HG02798 (cell line): Measurements from ENCODE around the gene MCOLN2.
A peak's percentile ranks its signal among the peaks of the same experiment; 100 is the strongest.
"Not testable (repeated sequence)": the region's sequence is repeated elsewhere in the genome, so short reads cannot be mapped to it uniquely, and the experiment has no call there.

Experiments used
- ATAC-seq: cut with Tn5 transposase; IDR thresholded peaks from one replicate; pipeline ENCODE4 v1.9.1; 2021; ENCODE audit warnings: mild to moderate bottlenecking; ENCODE audit not compliant: unreplicated experiment, poor library complexity

The MCOLN2 gene

DNA sequence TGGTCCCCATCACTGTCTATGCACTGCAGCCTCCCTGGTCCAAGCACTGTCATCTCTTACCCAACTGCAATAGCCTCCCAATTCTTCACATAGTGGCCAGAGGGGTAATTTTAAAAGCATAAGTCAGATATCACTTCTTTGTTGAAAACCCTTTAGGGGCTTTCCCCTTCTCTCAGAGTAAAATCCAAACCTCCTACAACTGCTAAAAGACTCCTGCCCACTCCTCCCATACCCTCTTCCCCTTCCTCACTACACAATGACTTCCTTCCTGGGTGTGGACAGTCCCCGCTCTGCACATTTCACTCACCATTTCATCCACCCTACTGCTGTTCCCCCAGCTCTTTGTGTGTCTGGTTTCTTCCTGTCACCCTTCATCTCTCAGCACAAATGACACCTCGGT is 8.3 kb downstream of the MCOLN2 start:
- peak; percentile 63 for ATAC-seq

DNA sequence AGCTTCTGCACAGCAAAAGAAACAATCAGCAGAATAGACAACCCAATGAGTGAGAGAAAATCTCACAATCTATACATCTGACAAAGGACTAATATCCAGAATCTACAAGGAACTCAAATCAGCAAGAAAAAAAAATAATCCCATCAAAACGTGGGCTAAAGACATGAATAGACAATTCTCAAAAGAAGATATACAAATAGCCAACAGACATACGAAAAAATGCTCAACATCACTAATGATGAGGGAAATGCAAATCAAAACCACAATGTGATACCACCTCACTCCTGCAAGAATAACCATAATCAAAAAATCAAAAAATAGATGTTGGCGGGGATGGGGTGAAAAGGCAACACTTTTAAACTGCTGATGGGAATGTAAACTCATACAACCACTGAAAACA is 10.4 kb downstream of the MCOLN2 start:
- ATAC-seq = not testable (repeated sequence)

DNA sequence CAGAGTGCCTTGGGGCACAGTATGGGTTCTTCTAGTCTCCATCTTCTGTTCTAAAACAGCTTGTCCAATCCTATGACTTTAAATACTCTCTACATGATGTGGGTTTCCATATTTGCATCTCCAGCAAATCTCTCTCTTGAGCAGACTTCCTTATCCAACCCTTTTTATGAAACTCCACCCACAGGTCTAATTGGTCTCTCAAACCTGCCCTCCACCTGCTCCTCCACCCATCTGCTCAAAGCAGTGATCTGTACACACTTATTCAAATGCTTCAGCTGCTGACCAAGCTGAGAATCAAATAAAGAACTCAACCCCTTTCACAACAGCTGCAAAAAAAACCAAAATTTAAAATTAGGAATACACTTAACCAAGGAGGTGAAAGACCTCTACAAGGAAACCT is 11.5 kb downstream of the MCOLN2 start:
- peak; percentile 56 for ATAC-seq

DNA sequence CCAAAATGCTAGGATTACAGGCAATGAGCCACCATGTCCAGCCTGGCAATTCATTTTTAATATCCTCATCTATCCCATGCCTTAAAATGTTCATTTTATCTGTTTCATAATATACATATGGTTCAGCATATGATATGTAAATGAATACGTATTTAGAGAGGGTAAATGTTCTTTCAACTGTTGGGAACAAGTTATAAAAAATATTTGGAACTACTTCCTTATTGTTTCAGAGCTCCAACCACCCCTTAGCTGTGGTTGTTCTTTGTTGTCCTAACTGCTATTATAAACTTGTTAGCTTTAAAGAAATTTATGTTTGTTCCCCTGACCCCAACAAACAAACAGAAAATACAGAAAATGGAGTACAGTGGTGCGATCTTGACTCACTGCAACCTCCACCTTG is 14.5 kb downstream of the MCOLN2 start:
- no peak for ATAC-seq

- ATAC-seq = no peak
Observed at GRCh38 chr1:84975035-84975434, 21.9 kb downstream of the MCOLN2 start.

- ATAC-seq = peak; percentile 61
Observed at GRCh38 chr1:84973498-84974334, 23.2 kb downstream of the MCOLN2 start.

GRCh38 chr1:84972377-84972987 is 24.4 kb downstream of the MCOLN2 start:
- peak; percentile 43 for ATAC-seq

DNA sequence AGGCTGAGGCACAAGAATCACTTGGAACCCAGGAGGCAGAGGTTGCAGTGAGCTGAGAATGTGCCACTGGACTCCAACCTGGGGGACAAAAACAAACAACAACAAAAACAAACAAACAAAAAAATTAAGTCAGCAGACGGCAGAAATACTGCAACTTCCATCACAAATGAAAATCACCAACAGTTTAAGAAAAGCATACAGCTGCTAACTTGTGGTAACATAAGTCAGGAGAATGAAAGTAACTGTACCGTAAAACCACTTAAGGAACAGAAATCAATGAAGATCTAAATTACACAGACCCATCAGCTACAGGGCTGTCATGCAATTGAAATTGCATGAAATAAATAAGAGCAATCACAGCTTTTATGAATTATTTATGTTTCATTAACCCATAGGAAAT is 25.0 kb downstream of the MCOLN2 start:
- ATAC-seq = peak; percentile 43

GRCh38 chr1:84969489-84970250 is 27.2 kb downstream of the MCOLN2 start:
- ATAC-seq = peak; percentile 41

DNA sequence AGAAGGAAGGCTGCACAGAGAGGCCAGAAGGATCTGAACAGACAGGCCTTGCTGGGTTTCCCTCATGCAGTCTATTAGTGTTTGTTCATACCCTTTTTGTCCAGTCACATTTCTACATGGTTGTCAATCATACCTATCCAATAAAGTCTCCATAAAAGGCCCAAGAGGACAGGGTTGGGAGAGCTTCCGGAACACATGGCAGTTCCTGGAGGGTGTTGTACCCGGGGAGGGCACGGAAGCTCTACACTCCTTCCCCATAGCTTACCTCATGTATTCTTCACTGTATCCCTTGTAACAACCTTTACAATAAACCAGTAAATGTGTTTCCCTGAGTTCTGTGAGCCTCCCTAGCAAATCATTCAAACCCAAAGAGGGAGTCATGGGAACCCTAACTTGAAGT is 28.0 kb downstream of the MCOLN2 start:
- ATAC-seq = no peak

- no peak for ATAC-seq
Observed at GRCh38 chr1:84968101-84968500, 28.8 kb downstream of the MCOLN2 start.

GRCh38 chr1:84967666-84968065 is 29.2 kb downstream of the MCOLN2 start:
- ATAC-seq = no peak

- ATAC-seq = no peak
Observed at GRCh38 chr1:84963021-84963420, 33.9 kb downstream of the MCOLN2 start.

DNA sequence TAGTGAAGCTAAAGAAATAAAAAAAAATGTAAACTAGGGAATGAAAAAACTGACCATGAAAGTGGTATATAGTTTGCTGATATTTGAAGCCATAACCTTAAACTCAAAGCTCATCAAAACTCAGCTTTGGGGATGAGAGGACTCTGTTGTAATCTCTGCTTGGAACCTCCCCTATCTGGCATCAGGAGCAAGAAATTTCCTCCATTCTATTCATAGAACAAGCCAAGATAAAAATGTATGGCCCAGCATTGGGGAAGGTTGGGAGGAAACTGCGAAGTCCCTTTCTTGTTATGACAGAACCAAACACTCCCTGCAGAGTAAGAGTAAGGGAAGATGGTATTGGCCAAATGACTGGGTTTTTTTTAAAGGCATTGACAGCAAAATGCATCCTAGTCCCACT is 35.6 kb downstream of the MCOLN2 start:
- no peak for ATAC-seq

- ATAC-seq = no peak
Observed at GRCh38 chr1:84960371-84960770, 36.5 kb downstream of the MCOLN2 start.

GRCh38 chr1:84959294-84959693 is 37.6 kb downstream of the MCOLN2 start:
- ATAC-seq = peak; percentile 79

DNA sequence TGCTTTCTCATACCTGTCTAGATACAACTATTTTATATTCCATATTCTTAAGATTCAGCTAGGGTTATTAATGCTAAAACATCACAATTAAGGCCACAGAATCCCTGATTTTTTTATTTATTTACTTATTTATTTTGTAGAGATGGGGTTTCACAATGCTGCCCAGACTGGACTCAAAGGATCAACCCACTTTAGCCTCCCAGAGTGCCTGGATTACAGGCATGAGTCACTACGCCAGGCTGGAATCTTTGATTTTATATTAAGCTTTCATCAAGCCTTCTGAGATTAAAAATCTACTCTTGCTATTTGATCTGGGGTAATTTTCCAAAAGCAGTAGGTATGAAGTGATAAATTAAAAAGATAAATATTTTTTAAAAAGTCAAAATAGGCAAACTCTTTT is 38.9 kb downstream of the MCOLN2 start:
- ATAC-seq = no peak

DNA sequence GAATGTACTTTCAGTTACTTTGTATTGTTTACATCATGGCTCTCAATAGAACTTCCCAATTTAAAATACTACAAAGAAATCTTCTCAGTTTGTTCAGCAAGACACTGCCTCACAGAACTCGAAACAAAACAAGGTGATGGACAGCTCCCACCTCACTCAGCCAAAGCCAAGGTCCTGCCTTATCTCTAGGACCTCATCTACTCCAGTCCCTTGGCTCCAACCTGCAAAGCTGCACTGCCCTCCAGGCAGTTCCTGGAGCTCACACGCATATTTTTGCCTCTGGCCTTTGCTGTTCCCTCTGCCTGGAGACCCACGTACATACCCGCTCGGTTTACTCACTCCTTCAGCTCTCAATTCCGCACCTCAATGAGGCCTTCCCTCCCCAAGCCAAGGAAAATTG is 40.3 kb downstream of the MCOLN2 start:
- ATAC-seq = no peak

GRCh38 chr1:84956097-84956496 is 40.8 kb downstream of the MCOLN2 start:
- no peak for ATAC-seq

DNA sequence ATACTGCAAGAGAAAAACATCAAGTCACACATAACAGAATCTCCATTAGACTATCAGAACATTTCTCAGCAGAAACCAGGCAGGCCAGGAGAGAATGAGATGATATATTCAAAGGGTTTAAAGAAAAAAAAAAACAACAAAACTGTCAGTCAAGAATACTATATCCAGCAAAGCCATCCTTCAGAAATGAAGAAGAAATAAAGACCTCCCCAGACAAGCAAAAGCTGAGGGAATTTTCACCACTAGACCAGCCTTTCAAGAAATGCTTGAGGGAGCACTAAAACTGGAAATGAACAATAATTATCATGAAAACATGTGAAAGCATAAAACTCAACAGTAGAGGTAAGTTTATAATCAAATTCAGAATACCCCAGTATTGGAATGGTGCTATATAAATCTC is 47.2 kb downstream of the MCOLN2 start:
- ATAC-seq = no peak
